Measurements from ENCODE around the gene COP1.

COP1 gene

GRCh38 chr1:175895966-175896365 lies 311.1 kb downstream of the COP1 start:
- no peak overlapping the region for H3K4me3 ChIP-seq (ENCODE audit: low read depth, low read length)
- TF ChIP-seq, protein P1, sequence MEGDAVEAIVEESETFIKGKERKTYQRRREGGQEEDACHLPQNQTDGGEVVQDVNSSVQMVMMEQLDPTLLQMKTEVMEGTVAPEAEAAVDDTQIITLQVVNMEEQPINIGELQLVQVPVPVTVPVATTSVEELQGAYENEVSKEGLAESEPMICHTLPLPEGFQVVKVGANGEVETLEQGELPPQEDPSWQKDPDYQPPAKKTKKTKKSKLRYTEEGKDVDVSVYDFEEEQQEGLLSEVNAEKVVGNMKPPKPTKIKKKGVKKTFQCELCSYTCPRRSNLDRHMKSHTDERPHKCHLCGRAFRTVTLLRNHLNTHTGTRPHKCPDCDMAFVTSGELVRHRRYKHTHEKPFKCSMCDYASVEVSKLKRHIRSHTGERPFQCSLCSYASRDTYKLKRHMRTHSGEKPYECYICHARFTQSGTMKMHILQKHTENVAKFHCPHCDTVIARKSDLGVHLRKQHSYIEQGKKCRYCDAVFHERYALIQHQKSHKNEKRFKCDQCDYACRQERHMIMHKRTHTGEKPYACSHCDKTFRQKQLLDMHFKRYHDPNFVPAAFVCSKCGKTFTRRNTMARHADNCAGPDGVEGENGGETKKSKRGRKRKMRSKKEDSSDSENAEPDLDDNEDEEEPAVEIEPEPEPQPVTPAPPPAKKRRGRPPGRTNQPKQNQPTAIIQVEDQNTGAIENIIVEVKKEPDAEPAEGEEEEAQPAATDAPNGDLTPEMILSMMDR (IDR thresholded peaks at IDR 0.05; ENCODE audit: low read depth, low read length, missing control alignments) = no peak
- in situ Hi-C loops (cut with HindIII; ENCODE audit: low sequenced_read_pairs) = no loop called here
- no peak for DNase-seq (ENCODE audit: low read depth)

Measured in astrocyte of the cerebellum (primary cell).